NOMO-1 treated with DMSO at 0.1 percent for 48 hours (cell line): ENCODE results near the gene DGKI.

Experiments used
- DNase-seq: peaks from one replicate; lab custom pipeline; 2025; ENCODE audit not compliant: unreplicated experiment; lab: John Stamatoyannopoulos, UW

Gene DGKI

DNA sequence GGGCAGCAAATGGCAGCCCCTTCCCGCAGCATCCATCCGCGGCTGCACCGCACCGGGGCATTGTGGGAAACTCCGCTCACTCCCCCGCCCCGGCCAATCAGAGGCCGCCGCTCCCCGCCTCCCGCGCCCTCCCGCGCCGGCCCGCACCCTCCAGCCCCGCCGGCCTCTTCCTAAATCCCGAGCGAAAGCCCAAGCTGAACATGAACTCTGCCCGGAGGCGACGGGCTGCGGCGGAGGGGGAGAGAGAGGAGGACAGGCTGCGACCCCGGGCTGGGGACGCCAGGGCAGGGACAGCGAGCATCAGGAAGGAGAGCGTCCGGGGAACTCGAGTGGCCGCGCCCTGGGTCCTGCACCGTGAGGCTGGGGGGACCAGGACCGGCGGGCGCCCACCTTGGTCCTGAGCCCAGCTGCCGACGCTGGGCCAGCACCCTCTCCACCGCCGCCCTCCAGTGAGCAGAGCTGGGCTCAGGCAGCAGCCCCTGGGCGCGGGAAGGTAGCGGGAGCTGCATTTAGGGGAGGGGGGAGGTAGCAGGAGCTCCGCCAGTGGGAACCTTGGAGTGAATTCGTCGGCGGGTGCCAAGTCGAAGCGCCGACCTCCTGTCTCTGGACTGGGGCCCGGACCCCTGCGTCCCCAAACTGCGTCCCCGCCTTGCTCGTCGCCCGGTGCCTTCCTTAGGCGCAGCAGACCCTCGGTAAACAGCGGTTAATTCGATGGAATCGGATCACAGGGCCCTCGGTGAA is at the start of gene DGKI:
DGKI (minus strand) TSS at position 148 of the 741 bp plus-strand sequence.
- DNase-seq = no peak

DNA sequence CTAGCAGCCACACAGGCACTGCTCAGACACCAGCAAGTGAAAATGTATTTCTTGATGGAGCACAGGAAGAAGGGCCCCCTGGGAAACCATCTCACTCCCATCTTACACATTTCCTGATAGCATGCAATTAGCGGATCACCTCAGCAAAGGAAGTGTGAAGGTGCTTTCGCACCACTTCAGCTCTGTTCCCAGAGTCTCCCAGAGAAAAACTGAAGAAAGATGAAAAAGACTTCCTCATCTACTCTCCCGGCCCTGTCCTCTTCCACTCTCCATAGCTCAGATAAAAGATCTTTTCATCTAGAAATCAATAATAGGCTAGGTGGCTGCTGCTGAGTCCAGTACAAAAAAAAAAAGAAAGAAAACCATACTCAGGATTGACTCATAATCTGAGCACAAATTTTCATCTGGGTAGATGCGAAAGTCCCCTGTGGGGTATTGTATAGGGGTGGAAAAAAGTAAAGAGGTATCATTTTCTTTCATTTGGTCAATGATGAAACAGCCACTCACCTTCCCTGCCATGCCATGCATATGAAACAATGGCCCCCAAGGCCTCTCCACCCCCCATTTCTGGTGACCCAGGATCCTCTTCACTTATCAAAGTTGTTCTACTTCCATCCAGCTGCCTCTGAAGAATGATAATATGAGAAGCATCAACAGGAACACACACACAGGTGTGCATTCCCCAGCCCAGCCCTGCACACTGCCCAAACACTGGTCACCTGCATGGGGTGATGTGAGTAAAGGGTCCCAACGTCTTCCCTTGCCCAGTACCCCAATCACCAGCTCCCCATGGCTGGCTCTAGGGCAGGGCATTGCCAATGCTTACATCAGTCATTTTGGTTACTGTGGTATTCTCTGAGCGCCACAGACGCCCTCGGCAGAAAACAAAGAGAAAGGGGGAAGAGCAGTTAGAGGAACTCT is 48.8 kb upstream of the DGKI start:
- no peak for DNase-seq

DNA sequence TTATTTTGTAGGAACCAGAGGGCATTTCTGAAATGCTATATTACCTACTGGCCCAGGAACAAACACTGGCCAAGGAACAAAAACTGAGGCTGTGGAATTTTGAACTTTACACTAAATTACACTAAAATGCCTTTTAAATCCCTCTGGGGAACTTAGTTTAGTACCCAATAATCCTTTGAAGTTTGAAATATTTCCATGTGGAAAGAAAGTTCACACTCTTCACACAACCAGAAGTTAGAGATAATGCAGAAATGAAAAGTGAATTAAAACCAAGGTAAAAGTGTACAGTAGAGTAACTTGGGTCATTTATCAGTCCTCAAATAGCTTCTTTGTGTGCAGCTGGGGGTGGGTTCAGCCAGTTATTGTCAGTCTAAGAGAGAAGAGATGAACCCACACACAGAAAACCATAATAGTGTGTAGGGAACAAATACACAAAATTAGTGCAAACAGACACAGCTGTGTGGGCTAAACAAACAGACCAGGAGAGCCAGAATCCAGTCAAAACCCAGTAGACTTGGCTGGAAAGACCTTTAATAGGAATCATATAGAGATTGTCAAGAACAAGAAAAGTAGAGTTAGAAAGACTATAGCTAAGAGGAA is 46.5 kb upstream of the DGKI start:
- DNase-seq = no peak

DNA sequence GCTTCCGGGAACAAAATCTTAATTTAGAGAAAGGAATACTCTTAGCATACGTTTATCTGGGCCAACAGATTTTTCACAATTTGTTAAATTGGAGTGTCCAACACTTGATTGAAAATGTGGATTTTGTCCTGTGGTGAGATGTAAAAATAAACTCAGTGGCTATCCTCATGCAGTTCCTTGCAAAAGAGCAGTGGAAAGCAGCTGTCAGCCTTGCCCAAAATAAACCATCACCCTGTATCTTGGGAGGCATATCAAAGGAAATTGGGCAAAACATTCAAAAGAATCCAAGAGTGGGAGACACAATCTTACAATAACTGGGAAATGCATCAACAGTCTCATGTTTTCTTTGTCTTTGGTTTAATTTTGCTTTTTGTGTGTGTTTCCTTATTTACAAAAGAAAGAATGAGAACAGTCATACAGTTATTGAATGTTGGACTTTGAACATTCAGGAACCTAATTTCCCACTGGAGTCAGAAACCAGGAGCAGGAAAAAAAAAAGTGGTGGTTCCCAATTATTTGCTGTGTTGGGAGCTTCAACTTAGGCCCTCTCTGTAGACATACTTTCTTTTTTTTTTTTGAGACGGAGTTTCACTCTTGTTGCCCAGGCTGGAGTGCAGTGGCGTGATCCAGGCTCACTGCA is 44.4 kb upstream of the DGKI start:
- no peak for DNase-seq

DNA sequence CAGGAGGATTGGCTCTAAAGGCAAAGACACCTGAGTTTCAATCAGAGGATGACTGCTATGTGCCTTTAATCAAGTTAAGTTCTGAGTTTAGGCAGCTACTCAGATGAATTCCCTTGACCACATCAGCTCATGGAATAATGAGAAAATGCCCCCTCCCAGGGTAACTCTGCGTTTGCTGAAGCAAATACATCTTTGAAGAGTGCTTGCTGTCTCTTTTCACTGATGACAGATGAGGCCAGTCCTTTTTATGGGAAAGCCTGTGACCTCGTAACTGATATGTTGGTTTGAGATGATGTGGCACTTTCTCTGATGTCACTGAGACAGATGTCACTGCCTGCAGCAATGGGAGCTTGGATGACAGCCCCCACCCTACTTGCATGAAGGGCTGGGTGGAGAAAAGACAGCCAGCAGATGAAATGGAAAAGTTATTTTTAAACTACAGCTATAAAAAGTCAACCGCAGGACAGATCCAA is 43.7 kb upstream of the DGKI start:
- no peak for DNase-seq

DNA sequence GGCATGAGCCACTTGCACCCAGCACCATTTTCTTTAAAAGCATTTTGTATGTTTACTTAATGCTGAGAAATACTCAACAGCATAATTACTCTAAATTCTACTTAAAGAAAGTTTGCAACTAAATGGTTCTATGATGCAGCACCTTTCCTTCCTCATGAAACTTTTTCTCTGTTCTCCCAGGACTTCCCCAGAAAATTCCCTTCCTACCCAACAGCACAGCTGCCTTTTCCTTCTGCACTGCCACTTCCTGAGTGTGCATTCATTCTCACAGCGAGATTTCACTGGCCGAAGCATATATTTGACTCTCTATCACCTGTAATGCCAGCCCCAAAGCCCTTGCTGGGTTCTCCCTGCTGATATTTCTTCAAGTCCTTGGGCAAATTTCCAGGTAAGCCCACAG is 41.5 kb upstream of the DGKI start:
- DNase-seq = no peak

DNA sequence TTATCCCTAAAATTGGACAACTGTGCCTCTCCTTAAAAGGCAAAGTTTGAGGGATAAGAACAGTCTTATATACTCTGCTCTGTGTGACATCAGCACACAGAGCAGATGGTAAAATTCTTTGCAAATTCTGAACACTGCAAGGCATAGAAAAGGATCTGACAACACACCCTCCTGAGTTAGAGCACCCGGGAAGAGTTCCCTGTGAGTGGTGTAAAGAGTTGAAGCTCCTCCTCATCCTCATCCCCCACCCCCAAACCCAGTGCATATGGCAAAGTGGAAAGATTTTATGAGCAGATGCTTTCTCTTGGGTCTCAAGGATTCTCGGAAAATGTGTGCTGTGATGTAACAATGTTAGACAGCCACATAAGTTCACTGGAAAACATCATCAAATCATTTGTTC is 40.0 kb upstream of the DGKI start:
- no peak for DNase-seq

DNA sequence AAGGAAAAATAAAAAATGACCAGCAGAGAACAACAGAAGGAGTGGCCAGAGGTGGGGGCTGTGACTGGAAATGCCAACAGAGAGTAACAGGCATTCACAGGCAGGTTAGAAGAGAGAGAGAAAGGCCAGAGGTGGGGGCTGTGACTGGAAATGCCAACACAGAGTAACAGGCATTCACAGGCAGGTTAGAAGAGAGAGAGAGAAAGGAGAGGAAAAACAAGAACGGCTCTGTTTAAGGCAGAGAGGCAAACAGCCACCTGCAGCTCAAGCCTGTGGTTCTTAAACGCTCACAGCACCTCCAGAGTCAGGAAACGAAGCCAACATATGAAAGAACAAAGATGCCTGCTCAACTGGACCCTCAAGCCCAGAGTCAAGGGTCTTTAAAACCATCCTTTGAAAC is 39.5 kb upstream of the DGKI start:
- DNase-seq = no peak

DNA sequence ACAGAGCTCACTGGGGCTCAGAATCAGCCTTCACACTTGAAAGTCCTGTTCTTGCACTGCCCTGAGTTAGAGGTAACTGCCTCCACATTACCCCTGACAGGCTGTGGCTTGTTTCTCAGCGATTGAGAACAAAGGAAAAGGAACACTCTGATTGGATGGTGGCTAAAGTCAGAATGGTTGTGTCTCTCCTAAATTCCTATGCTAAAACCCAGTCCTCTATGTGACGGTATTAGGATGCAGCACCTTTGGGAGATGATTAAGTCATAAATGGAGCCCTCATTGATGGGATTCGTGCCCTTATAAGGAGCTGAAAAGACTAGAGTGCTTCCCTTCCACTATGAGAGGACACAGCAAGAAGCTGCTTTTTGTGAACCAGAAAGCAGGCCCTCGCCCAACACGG is 38.9 kb upstream of the DGKI start:
- no peak for DNase-seq

DNA sequence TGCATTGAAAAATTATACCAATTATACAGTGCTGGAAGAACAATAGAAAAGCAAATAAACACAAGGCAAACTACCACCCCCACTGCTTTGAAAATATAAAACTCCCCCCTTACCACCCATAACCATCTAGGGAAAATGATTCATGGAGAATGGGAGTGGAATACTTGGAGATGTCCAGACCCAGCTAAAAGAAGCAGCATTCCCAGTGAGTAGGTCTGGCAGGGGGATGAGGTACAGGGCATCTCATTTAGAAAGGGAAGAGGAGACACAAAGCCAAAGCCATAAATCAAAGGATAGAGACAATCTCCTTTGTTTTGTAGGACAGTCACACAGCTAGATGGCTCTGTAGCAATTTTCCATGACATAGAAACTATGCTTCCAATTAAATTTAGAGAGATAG is 36.0 kb upstream of the DGKI start:
- no peak for DNase-seq

DNA sequence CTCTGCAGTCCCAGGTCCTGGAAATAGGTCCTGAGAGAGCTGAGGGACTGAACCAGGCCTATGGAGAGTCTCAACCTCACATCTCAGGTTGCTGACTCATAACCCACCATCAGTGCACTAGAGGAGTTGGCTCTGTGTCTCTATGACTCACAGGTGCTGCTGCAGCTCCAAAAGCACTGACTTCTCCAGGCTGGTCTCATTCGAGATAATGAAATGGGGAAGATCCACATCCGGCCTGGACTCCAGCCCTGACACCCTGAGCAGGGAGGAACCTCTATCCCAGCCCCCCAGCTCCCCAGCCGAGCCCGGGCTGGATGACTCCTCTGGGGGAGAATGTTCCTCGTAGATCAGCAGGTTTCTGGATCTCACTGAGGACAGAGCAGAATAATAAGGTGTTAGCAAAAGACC is 35.5 kb upstream of the DGKI start:
- DNase-seq = no peak

DNA sequence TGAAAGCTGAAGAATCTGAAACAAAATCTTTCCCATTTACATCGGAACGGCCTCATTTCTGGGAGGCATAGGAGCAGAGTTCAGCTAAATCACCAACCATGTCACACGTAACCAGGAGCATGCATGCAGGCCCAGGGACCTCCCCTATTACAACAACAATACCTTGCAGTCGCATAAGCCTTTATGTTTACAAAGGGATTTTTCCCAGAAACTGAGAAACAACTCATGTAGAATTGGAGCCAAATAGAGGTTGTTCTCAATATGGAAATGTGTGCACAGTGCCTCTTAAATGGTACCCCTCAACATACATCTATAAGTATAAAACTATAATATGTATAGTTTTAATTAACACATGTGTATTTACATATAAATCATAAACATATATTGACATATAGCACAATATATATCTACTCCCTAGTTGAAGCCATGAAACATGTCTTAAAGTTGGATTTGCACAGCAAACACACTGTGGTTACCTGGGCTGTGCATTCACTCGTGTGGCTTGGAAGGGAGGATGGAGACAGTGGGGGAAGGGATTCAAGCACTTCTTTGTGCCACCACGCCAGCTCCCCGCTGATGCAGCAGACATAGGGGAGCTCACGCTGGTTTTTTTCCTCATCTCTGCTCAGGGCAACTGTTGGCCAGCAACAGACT is 35.0 kb upstream of the DGKI start:
- DNase-seq = no peak

DNA sequence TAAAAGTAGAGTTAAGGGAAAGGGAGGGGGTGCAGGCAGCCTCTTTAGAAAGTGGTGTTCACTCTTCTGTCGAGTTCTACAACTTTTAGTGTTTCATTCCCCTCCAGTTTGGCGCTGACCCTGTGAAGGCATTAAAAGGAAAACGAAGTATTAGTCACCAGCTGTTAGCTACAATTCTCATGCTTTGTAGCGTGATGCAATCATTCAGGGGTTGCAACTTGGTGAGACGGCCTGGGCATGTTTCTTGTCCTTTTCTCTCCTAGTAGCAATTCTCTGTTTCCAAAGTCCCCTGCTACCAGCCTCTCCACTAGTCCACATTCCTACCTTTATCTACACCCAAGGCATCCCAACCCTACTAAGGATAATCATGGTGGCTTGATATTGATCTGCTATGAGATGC is 33.7 kb upstream of the DGKI start:
- DNase-seq = no peak

DNA sequence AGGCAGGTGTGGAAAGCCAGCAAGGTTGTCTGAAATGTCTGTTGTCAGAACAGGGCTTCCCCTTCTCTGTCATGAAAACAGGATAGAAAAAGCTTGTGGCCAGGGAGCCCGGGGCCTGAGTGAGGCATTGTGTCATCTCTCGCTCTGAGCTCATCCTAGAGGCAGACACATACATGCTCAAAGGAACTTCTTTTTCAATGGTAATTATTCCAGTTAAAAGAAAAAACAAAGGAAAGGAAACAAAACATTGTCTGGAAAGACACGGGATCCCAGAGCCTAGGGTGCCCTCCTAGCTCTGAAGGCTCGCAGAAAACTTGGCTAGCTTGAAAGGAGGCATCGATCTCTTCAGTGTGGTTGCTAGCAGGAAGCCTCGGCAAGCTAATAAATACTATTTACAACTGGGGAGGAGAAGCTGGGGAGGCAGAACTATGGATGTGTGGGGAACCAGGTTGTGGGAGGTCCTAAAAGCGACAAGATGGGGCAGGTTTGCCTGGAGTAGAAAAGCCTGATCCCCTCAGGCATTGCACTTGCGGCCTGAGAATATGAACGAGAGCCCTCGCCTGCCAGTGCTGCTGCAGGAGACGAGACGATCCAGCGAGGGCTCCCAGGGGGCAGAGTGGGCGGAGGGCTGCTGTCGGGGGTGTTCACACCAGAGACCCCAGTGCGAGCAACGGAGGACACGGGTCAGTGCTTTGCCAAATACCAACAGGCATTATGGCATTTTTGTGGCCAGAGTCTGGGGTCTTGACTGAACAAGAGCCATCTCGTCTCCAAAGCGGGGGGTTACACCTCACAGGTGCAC is 32.8 kb upstream of the DGKI start:
- DNase-seq = no peak

DNA sequence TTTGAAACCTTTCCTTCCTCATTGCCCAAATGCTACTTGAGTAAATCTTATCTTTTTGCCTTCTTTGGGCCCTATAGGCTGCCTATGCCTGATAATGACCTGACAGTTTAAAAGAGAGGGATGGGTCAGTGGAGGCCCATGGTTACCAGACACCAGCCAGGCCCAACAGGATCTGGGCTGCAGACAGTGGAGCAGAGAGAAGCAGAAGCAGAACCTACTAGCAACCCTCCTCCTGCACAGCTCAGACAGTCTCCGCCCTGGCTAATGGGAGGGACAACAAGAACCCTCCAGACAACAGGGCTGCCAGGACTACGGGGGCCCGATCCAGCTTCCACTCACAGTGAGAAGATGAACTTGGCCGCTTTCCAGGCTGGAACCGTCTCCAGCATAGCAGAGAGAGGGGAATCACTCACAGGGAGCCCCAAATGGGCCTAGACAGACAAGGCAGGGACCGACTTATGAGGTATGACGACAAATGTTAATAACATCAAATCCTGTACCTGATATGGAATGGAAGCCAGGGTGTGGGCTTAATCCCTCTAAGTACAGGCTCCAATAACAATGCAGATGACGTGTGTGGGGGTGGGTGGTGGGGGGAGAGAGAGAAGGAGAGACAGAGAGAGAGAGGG is 31.7 kb upstream of the DGKI start:
- no peak for DNase-seq

DNA sequence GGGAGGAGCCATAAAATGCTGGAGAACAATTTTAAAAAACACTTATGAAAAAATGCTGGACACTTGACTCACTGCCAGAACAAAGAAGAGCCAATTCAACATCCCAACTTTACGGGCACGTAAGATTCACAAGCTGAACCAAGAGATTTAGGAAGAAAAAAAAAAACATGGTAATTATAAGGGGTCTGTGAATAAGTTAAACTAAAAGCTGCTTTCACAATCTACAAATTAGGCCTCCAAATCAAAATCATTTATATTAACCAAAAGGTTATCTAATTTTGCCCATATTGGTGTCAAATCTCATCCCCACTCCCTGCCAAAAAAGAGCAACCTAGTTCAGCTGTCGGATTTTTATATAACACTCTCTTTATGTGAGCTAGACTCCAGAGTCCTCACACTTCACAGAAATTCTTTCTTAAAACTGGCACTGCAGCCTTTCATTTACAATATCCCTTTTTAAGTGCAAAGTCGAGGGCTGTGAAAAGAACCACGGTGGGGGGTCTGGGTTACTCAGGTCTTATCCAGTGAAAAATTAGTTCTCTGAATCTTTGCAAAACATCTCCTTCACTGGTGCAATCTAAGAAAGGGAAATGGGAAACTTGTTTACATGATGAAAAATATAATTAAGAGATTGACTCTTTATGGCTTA is 30.4 kb upstream of the DGKI start:
- no peak for DNase-seq

DNA sequence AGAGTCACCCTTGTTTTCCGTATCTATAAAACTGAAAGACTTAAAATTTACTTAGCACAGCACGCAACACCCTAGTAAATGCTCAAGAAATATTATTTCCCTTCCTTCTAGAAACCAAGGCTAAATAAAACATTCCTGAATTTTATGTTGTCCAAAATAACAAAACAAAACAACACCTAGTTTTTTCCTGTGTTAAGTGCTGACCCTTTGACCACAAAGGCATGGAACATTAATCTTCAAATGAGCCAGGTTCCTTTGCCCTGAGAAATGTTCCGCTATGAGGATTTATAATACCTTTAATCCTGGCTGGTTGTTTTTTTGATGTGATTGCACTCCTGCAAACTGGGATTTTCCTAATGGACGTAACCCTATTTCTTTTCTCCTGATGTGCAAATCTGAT is 29.0 kb upstream of the DGKI start:
- no peak for DNase-seq

DNA sequence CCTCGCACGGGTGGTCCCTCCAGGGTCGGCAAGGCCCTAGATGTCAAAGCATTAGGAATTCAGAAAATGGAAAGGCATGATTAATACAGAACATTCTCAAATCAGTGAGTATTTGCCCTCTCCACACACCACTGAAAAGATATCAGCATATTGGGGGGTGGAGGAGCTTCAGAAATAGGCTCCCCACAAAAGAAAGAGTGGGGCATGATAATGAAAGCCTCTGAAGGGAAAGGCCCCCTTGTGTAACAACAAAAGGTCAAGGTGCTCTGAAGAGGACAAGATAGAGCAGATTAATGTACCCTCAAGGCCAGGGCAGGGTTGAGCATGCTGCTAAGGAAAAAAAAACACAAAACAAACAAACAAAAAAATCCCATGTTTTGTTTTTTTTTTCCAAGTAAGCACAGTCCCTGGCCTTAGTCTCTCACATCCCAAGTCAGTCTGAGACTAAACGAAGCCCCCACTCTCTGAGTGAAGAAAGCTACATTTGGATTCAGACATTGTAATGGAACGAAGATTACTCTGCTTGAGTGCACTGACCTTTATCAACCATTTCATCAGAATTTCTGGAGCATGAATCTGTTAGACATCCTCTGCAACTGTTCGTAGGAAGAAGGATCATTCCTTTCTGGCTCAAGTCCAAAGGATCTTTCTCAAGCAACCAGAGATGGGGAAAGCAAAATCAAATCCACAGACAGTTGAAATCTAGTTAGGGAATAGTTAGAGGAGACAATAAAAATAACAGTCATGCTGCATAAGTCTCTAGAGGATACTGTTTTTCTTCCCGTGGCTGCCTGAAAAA is 27.4 kb upstream of the DGKI start:
- no peak for DNase-seq
